Endometrial microvascular endothelial cells (primary cell): Measurements from ENCODE around the gene EGFL7. TPM values are rescaled to one million over a fixed set of nuclear protein-coding genes. Genes with fewer than 3 reads are reported as not detected.

Experiments
- in situ Hi-C: cut with HindIII; loops from 2 replicates; pipeline ENCODE4 v1.10.0; 2017; ENCODE audit warnings: low sequenced_read_pairs, low pct_unique_long_range_greater_than_20kb; ENCODE audit errors: inconsistent ontology term
- total RNA-seq: library from RNA; depleted of rRNA; stranded (reverse); fragments of >200 nt; gene quantifications from one replicate; pipeline ENCODE4 v1.2.3, GENCODE V29; 2015; ENCODE audit errors: inconsistent ontology term

EGFL7 gene
- total RNA-seq, 1 donor from 2014 or later = 1,333 TPM

DNA sequence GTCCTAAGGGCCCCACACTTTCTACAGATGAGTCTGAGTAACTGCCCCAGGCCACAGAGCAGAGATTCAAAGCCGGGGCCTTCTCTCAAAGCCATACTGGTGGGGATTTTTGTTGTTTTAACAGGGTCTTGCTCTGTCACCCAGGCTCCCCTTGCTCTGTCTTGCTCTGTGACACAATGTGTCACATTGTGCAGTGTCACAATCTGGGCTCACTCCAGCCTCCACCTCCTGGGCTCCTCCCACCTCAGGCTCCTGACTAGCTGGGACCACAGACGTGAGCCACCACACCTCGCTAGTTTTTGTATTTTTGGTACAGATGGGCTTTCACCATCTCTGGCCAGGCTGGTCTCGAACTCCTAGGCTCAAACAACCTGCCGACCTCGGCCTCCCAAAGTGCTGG lies 15.9 kb downstream of the EGFL7 start:
- in situ Hi-C loops = no loop called here

GRCh38 chr9:136679431-136679941 lies 16.8 kb downstream of the EGFL7 start:
- in situ Hi-C loops = no loop called here

DNA sequence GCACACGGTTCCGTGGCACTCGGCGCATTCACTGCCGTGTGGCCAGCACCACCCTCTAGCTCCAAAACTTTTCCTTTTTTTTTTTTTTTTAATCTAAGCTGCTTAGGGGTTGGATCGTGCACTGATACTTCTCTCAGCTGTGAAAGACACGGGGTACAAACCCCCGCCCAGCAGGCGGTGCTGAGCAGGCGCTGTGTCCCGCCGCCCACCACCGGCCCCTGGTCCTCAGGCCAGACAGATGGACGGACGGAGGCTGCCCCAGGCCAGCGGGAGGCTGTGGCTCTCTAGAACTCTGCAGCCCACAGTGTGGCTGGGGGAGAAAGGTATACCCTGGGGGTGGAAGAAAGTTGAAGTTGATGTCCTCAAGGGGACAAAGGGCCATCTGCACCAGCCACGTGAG lies 18.3 kb downstream of the EGFL7 start:
- in situ Hi-C loops = no loop called here

DNA sequence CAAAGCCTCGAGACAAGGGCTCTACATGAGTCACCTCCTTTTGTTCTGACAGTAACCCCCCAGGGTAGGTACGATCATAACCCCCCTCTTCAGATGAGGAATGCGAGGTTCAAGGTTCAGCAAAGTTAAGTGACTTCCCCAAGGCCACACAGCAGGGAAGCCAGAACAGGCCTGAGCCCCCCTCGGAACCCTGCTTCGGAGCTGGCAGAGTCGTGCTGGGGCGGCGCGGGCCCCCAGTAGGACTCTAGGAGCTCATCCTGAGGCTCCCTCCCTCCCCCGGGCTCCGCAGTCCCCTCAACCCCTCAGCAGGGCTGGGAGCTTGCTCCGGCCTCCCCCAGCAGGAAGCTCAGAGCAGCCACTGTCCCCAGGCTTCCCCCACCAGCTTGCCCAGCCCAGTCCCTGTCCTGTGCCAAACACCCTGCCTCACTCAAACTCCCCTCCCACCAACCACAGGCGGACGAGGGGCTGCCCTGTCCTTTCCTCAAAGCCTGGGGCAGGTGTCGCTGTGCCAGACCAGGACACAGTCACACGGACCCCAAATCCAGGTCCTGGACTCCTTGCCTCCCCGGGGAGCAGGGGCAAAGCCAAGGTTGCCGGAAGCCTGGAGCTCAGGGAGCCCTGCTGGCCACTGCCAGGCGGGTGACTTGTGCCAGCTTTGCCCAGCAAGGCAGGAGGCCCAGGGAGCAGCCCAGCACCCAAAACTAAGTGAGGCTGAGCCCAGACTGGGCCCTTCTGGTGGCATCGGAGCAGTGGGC lies 19.4 kb downstream of the EGFL7 start:
- in situ Hi-C loops = no loop called here

GRCh38 chr9:136682710-136683109 lies 20.0 kb downstream of the EGFL7 start:
- in situ Hi-C loops = no loop called here

GRCh38 chr9:136683173-136683745 lies 20.5 kb downstream of the EGFL7 start:
- in situ Hi-C loops = no loop called here

GRCh38 chr9:136683755-136684154 lies 21.0 kb downstream of the EGFL7 start:
- in situ Hi-C loops = no loop called here

- in situ Hi-C loops = no loop called here
Measured at GRCh38 chr9:136684339-136684738, 21.6 kb downstream of the EGFL7 start.

- in situ Hi-C loops = no loop called here
Measured at GRCh38 chr9:136684799-136685198, 22.1 kb downstream of the EGFL7 start.

GRCh38 chr9:136685216-136685615 lies 22.5 kb downstream of the EGFL7 start:
- in situ Hi-C loops = no loop called here

DNA sequence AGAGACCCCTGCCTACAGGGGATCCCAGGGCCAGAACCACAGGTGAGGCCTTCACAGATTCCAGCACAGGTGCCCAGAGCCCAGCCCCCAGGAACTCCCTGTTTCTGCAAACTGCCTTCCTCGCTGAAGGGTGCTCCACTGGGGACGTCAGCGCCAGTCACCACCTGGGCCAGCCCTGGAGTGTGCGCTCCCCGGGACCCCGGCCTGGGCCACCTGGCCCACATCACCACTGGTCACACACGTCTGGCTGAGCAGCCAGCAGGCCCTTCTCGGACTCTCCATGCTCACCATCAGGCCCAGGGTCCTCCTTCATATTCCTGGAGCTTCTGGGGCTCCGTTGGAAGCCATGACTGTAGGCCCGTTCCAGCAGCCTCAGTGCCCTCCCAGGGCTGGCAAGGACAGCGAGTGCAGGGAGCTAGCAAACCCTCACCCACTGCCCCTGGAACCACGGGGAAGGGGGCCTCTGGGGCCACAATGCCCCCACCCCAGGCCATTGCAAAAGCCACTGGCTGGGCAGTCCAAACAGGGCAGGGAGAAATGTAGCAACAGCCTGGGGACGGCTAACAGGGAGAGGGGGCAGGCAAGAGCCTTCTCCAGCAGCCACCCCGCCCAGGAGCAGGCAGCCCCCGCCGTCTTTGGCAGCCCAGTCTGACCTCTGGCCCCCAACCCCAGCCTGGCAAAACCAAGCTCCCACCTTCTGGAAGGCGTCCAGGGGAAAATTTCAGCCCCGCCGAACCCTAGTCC lies 23.2 kb downstream of the EGFL7 start:
- in situ Hi-C loops = no loop called here

- in situ Hi-C loops = no loop called here
Measured at GRCh38 chr9:136686534-136686793, 23.7 kb downstream of the EGFL7 start.

GRCh38 chr9:136686794-136687711 lies 24.3 kb downstream of the EGFL7 start, which contains the start of gene AGPAT2:
Gene AGPAT2 (minus strand): TSS chr9:136687457. CDS start chr9:136687357, 100 bp downstream.
- in situ Hi-C loops = no loop called here

GRCh38 chr9:136687721-136688223 lies 25.1 kb downstream of the EGFL7 start:
- in situ Hi-C loops = no loop called here

GRCh38 chr9:136688274-136689107 lies 25.8 kb downstream of the EGFL7 start:
- in situ Hi-C loops = no loop called here

DNA sequence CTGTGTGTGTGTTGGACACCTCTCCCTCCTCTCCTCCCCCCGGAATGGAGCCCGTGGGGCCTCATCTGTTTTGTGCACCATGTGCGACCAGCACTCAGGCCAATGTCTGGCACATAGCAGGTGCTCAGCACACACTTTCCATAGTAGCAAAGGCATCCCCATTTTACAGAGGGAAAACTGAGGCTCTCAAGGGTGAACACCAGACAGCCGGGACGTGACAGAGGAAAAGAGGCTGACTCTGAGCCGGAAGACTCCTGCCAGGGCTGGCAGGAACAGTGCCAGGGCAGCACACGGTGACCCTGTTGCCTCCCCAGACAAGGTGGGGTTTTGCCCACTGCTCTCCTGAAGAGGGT lies 26.4 kb downstream of the EGFL7 start:
- in situ Hi-C loops = no loop called here

DNA sequence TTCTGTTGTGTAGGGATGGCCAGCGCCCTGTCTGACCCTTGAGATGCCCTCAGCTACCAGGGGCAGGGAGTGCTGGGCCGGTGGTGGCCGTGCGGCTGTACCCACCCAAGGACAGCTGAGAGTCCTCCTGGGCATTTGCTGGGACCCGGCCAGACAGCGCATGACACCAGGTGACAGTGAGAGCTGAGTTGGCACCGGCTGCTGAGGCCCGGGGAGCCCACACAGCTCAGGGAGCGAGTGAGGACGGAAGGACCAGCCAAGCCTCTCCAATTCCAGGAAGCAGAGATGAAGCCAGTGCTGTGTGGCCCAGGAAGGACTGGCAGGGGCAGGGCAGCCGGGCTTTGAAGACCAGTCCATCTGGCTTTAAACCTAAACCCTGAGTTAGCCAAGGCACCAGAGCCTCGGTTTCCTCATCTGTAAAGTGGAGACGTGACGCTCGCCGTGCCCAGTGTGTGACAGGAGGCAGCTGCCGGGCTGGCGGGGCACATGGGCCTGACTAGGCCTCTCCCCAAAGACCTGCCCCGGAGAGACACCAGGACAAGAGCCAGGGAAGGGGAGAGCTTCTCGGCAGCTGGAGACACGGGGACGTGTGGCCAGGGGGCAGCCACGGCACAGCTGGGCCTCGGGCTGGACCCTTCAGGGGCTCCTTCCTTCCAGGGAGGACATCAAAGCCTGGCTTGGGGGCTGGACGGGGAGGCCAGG lies 27.5 kb downstream of the EGFL7 start:
- in situ Hi-C loops = no loop called here
